MCF 10A (cell line): ENCODE data around the gene CLCN4. TPM values are rescaled to one million over a fixed set of nuclear protein-coding genes. Genes with fewer than 3 reads are reported as not detected.

Experiments
- BruUV-seq: library from RNA; stranded (reverse); fragments of 400-500 nt; replicated peaks from 2 replicates; lab custom pipeline; 2021; lab: Mats Ljungman, UMichigan
- CTCF ChIA-PET: fragments of 300-600 bp; sonication (Branson Sonifier 250); formaldehyde crosslinking; extraction: SDS; loops from one replicate; lab custom pipeline; 2021; ENCODE audit warnings: antibody characterized with exemption, inconsistent platforms; lab: Yijun Ruan, JAX
- POLR2A ChIA-PET: fragments of 300-600, 350-650 bp; sonication (Branson Sonifier 250); formaldehyde crosslinking; extraction: SDS; loops from one replicate; lab custom pipeline; 2020; ENCODE audit warnings: antibody characterized with exemption, inconsistent platforms; lab: Yijun Ruan, JAX
- DNase-seq: peaks from one replicate; pipeline ENCODE4 v3.0.0-alpha.2; 2018; ENCODE audit not compliant: unreplicated experiment
- H3K27ac Mint-ChIP-seq: one replicate; pipeline ENCODE4 v1.8.0; 2022; ENCODE audit warnings: mild to moderate bottlenecking, low read depth, mixed read lengths; ENCODE audit not compliant: unreplicated experiment
- H3K27me3 Mint-ChIP-seq: one replicate; pipeline ENCODE4 v1.8.0; 2022; ENCODE audit warnings: mixed read lengths; ENCODE audit not compliant: insufficient read depth, unreplicated experiment
- H3K36me3 Mint-ChIP-seq: one replicate; pipeline ENCODE4 v1.8.0; 2022; ENCODE audit warnings: mild to moderate bottlenecking, moderate library complexity, mixed read lengths; ENCODE audit not compliant: insufficient read depth, unreplicated experiment
- H3K4me1 Mint-ChIP-seq: one replicate; pipeline ENCODE4 v1.8.0; 2022; ENCODE audit warnings: mixed read lengths; ENCODE audit not compliant: insufficient read depth, unreplicated experiment
- H3K4me3 Mint-ChIP-seq: one replicate; pipeline ENCODE4 v1.8.0; 2022; ENCODE audit warnings: mild to moderate bottlenecking, moderate library complexity, mixed read lengths; ENCODE audit not compliant: unreplicated experiment
- H3K9me3 Mint-ChIP-seq: one replicate; pipeline ENCODE4 v1.8.0; 2022; ENCODE audit warnings: mixed read lengths; ENCODE audit not compliant: unreplicated experiment
- intact Hi-C: fragments of 100-400 bp; cut with micrococcal nuclease; formaldehyde crosslinking; loops from 2 replicates; pipeline ENCODE4 v1.14.1; 2022
- total RNA-seq: library from RNA; stranded (reverse); gene quantifications from 2 replicates; pipeline ENCODE4 v1.2.3, GENCODE V29; 2022
- TF ChIP-seq, protein P1 (sequence below): fragments of 200-600 bp; IDR thresholded peaks from one replicate; pipeline ENCODE4 v1.8.0; 2022; ENCODE audit warnings: antibody characterized with exemption, mild to moderate bottlenecking; ENCODE audit not compliant: unreplicated experiment

The CLCN4 gene
- total RNA-seq, 1 experiment from 2014 or later, result 7.3 TPM

DNA sequence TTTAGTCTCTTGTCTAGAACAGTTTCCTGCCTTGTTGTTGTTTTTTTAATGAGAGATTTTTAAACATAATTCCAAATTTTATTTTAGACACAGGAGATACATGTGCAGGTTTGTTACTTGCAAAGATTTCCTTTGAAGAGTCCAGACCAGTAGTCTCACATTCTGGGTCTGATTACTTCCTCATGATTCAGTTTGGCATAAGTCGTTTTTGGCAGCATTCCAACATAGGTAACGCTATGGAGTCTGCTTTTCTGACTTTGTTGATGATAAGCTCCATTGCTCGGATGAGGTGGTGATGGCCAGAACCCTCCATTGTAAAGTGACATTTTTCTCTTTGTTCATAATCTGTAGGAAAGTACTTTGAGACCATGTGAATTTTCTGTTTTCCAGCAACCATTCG is 74.7 kb downstream of the CLCN4 start:
- H3K36me3 Mint-ChIP-seq, result no peaks in the 10 kb centered on the region
- DNase-seq, result peak; percentile 32
- H3K4me1 Mint-ChIP-seq, result no peaks in the 10 kb centered on the region
- CTCF ChIA-PET, result interaction anchor here (0.7 to 1.8 kb wide), 2 partner anchors 41 to 129 kb away, joined by 3 to 4 read pairs; no protein-coding TSS in a partner anchor
- H3K4me3 Mint-ChIP-seq, result no peak overlapping the region
- POLR2A ChIA-PET, result no interaction called here
- no peaks in the 10 kb centered on the region for H3K9me3 Mint-ChIP-seq
- no peaks in the 10 kb centered on the region for H3K27me3 Mint-ChIP-seq
- no TSS peak for BruUV-seq
- intact Hi-C loops, result no loop called here
- H3K27ac Mint-ChIP-seq, result no peak overlapping the region
- TF ChIP-seq, protein P1, sequence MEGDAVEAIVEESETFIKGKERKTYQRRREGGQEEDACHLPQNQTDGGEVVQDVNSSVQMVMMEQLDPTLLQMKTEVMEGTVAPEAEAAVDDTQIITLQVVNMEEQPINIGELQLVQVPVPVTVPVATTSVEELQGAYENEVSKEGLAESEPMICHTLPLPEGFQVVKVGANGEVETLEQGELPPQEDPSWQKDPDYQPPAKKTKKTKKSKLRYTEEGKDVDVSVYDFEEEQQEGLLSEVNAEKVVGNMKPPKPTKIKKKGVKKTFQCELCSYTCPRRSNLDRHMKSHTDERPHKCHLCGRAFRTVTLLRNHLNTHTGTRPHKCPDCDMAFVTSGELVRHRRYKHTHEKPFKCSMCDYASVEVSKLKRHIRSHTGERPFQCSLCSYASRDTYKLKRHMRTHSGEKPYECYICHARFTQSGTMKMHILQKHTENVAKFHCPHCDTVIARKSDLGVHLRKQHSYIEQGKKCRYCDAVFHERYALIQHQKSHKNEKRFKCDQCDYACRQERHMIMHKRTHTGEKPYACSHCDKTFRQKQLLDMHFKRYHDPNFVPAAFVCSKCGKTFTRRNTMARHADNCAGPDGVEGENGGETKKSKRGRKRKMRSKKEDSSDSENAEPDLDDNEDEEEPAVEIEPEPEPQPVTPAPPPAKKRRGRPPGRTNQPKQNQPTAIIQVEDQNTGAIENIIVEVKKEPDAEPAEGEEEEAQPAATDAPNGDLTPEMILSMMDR, result no peak

DNA sequence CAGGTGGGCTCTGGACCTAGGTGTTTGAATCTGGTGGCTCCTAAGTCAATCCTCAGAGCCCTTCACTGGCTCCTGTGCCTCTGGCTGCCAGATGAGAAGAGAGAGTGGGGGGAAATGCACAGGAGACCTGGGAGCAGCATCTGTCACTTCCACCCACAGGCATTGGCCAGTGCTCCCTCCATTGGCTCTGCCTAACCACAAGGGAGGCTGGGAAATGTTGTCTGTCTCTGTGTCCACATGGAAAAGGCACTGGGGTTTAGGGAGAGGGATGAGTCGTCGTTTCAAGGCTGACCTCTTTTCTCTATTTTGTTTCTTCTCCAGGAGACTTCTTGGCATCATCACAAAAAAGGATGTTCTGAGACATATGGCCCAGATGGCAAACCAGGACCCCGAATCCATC is 76.4 kb downstream of the CLCN4 start:
- CTCF ChIA-PET, result no interaction called here
- BruUV-seq, result no TSS peak
- TF ChIP-seq, protein P1, result no peak
- Mint-ChIP-seq H3K9me3 (no peaks in the 10 kb centered on the region), H3K4me1 (no peaks in the 10 kb centered on the region), H3K27me3 (no peaks in the 10 kb centered on the region), H3K27ac (no peak overlapping the region), H3K4me3 (no peak overlapping the region), H3K36me3 (no peaks in the 10 kb centered on the region)
- DNase-seq, result no peak
- intact Hi-C loops, result no loop called here
- POLR2A ChIA-PET, result no interaction called here

DNA sequence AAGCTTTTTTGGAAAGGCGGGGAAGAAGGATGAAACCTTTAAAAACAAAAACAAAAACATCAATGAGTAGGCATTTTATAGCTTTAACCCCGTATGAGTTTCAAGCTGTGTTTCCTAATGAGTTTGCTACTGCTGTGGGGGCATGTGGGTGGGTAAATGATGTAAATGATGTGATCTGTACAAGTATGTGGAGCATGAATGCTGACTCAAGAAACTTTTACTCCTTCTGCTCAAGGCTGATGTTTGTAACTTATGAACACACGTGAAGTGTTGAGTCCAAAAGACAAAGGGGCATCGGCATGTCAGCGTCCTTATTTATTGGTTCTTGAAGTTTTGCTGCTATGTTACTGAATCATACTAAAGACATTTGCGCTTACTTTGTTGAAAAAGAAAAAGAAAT is 76.9 kb downstream of the CLCN4 start:
- Mint-ChIP-seq H3K4me3 (no peak overlapping the region), H3K27ac (no peak overlapping the region), H3K27me3 (no peaks in the 10 kb centered on the region), H3K9me3 (no peaks in the 10 kb centered on the region), H3K36me3 (no peaks in the 10 kb centered on the region), H3K4me1 (no peaks in the 10 kb centered on the region)
- BruUV-seq, result no TSS peak
- no peak for DNase-seq
- TF ChIP-seq, protein P1, result no peak
- intact Hi-C loops, result no loop called here
- CTCF ChIA-PET, result no interaction called here
- POLR2A ChIA-PET, result no interaction called here

DNA sequence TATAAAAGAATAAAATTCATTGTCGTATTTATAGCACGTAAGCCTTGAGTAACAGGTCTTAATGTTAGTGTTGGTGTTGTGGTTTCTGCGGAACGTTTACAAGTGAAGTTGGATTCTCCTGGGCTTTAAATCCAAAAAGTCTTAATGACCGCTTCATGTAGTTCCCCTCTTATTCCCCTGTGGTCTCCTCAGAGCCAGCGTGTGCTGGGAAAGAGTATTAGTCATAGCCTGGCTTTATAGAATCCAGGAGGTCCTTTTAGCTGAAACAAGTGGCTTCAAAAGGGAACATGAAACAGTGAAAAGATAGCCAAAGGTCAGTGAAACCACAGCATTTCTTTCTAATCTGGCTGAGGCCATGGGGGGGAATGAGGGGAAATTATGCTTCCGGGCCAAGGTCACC is 79.1 kb downstream of the CLCN4 start:
- no peaks in the 10 kb centered on the region for H3K27me3 Mint-ChIP-seq
- peaks cover 17% of the 10 kb centered on the region for H3K4me1 Mint-ChIP-seq
- intact Hi-C loops, result no loop called here
- DNase-seq, result no peak
- no peak overlapping the region for H3K27ac Mint-ChIP-seq
- ChIA-PET CTCF (interaction anchor here (1.0 kb wide), 1 partner anchor 42 kb away, joined by 5 read pairs; no protein-coding TSS in a partner anchor), POLR2A (no interaction called here)
- H3K4me3 Mint-ChIP-seq, result no peak overlapping the region
- no peaks in the 10 kb centered on the region for H3K9me3 Mint-ChIP-seq
- no peaks in the 10 kb centered on the region for H3K36me3 Mint-ChIP-seq
- TF ChIP-seq, protein P1, result no peak
- BruUV-seq, result no TSS peak
